Transverse colon (tissue), 4 donors: ENCODE data around the gene H2BK1.

Experiments used
- CTCF ChIP-seq, 5 experiments: fragments of 200-600 bp in 3 of 5; fragments of 450-650 bp in 2 of 5; sonication (generic) in 3 of 5; IDR thresholded peaks; 1 replicate in 2 of 5; 2 replicates in 3 of 5; pipeline ENCODE4 v1.5.1; 2016 to 2017; ENCODE audit warnings: antibody characterized with exemption in 5 of 5, inconsistent platforms in 3 of 5, mild to moderate bottlenecking in 2 of 5, moderate library complexity in 1 of 5
- EP300 ChIP-seq: sonication (generic); formaldehyde crosslinking; IDR thresholded peaks from one replicate; pipeline ENCODE4 v1.6.1; 2017; ENCODE audit warnings: antibody characterized with exemption, low read depth
- POLR2A ChIP-seq: fragments of 450-650 bp; IDR thresholded peaks from one replicate; pipeline ENCODE4 v1.6.1; 2016; ENCODE audit warnings: antibody characterized with exemption, mild to moderate bottlenecking, moderate library complexity
- POLR2AphosphoS5 ChIP-seq, 3 donors: sonication (generic); formaldehyde crosslinking; IDR thresholded peaks; one replicate each; pipeline ENCODE4 v1.6.1; 2016; ENCODE audit warnings: antibody characterized with exemption in 3 of 3

GRCh38 chr7:151168003-151168786 is 42.1 kb downstream of the H2BK1 start:
- no peak for TF ChIP-seq POLR2AphosphoS5 (IDR thresholded peaks at IDR 0.05)
- no peak for TF ChIP-seq POLR2A
- no peak for TF ChIP-seq EP300
- peak; percentile 26 to 64 (median 54) for TF ChIP-seq CTCF (IDR thresholded peaks at IDR 0.05)
